HEK293 (cell line): ENCODE data around the gene KCNA1.

ENCODE experiments used
- ZNF513 ChIP-seq: fragments of 450-650 bp; IDR thresholded peaks from 2 replicates; pipeline ENCODE4 v1.5.1; 2018; ENCODE audit warnings: missing biosample characterization, missing genetic modification characterization
- ZNF660 ChIP-seq: fragments of 450-650 bp; IDR thresholded peaks from 2 replicates; pipeline ENCODE4 v1.5.1; 2018; ENCODE audit warnings: missing biosample characterization, mild to moderate bottlenecking, missing genetic modification characterization

KCNA1 gene

GRCh38 chr12:4962539-4963486, 53.1 kb downstream of the KCNA1 start (continued):
- TF ChIP-seq ZNF513 (no peak), ZNF660 (tag by site-specific recombination) (0 out of 2 replicates have a peak, but pooled peaks have one; percentile 33)
